Upper lobe of left lung (tissue), 6 donors: ENCODE measurements around the gene MRPS34. TPM values are rescaled to one million over a fixed set of nuclear protein-coding genes. Genes with fewer than 3 reads are reported as not detected.

ENCODE experiments used
- ATAC-seq, 2 donors: fragments of 200-7000 bp; cut with Tn5 transposase; one replicate each; pipeline ENCODE4 v1.9.1; 2022; ENCODE audit warnings: mild to moderate bottlenecking in 2 of 2, moderate library complexity in 2 of 2; ENCODE audit not compliant: low FRiP score in 2 of 2
- DNase-seq, 2 donors: peaks; one replicate each; pipeline ENCODE4 v3.0.0-alpha.2; 2019 to 2020
- H3K27ac ChIP-seq, 4 donors: fragments of 200-600 bp; sonication (generic); one replicate each; pipeline ENCODE4 v1.5.1; 2016 to 2019
- H3K27me3 ChIP-seq, 4 donors: fragments of 200-600 bp; sonication (generic); one replicate each; pipeline ENCODE4 v1.5.1; 2017 to 2019
- H3K36me3 ChIP-seq, 4 donors: fragments of 200-600 bp; sonication (generic); one replicate each; pipeline ENCODE4 v1.5.1; 2016 to 2019
- H3K4me1 ChIP-seq, 4 donors: fragments of 200-600 bp; sonication (generic); one replicate each; pipeline ENCODE4 v1.5.1; 2018 to 2019
- H3K4me3 ChIP-seq, 4 donors: fragments of 200-600 bp; sonication (generic); one replicate each; pipeline ENCODE4 v1.5.1; 2017 to 2019; ENCODE audit warnings: mild to moderate bottlenecking in 2 of 4, moderate library complexity in 1 of 4
- H3K9me3 ChIP-seq, 4 donors: fragments of 200-600 bp; sonication (generic); one replicate each; pipeline ENCODE4 v1.5.1; 2018 to 2019
- CTCF ChIP-seq, 6 experiments: fragments of 450-650 bp in 4 of 6; fragments of 200-600 bp in 2 of 6; sonication (generic) in 2 of 6; IDR thresholded peaks; one replicate each; pipeline ENCODE4 v1.5.1; 2016 to 2019; ENCODE audit warnings: antibody characterized with exemption in 6 of 6
- EP300 ChIP-seq, 4 donors: sonication (generic); formaldehyde crosslinking; IDR thresholded peaks; one replicate each; pipeline ENCODE4 v1.5.1; 2017; ENCODE audit warnings: antibody characterized with exemption in 4 of 4, control low read depth in 2 of 4
- POLR2A ChIP-seq, 4 donors: fragments of 450-650 bp; IDR thresholded peaks; one replicate each; pipeline ENCODE4 v1.5.1; 2016 to 2017; ENCODE audit warnings: antibody characterized with exemption in 4 of 4, mild to moderate bottlenecking in 2 of 4
- POLR2AphosphoS5 ChIP-seq, 2 donors: sonication (generic); formaldehyde crosslinking; IDR thresholded peaks; one replicate each; pipeline ENCODE4 v1.5.1; 2017; ENCODE audit warnings: antibody characterized with exemption in 2 of 2
- WGBS, 2 donors: methylation state at CpG; one replicate each; pipeline ENCODE4 v1.1.5; 2017 to 2018; 5-methylcytosine and 5-hydroxymethylcytosine counted together
- total RNA-seq, 6 donors: library from RNA; depleted of rRNA in 4 of 6; stranded (reverse); fragments of >200 nt in 4 of 6; gene quantifications; one replicate each; pipeline versions ENCODE4 v1.1.0 to v1.2.1, GENCODE V29; 2016 to 2021
- donor health status: DM: no; HTN: no; CAD: no; lungs with moderate emphysema.
- donor health status: DM: no; HTN: yes; CAD: no; lungs with severe emphysema.

Gene MRPS34
- total RNA-seq, 6 donors from 2014 or later, result 49.2 to 91.7 (median 69.8) TPM

- DNase-seq, result peak in 1 of 2 donors; percentile 72
- ATAC-seq, result no peak
- Histone ChIP-seq H3K27ac (no peak overlapping the region), H3K4me3 (no peak overlapping the region), H3K36me3 (peaks cover 3 to 71% (median 43%) of the 10 kb centered on the region in 4 donors), H3K4me1 (peaks cover 11 to 27% (median 11%) of the 10 kb centered on the region in 4 donors), H3K9me3 (no peaks in the 10 kb centered on the region), H3K27me3 (no peaks in the 10 kb centered on the region)
- TF ChIP-seq CTCF (IDR thresholded peaks at IDR 0.05), result no peak
- 97 to 98% methylated on average over 11 to 41 of the region's 44 CpGs for WGBS, 2 donors
Observed at GRCh38 chr16:1787322-1788094, 14.6 kb upstream of the MRPS34 start.

- Histone ChIP-seq H3K4me3 (no peak overlapping the region), H3K27me3 (no peaks in the 10 kb centered on the region), H3K36me3 (peaks cover 3 to 68% (median 40%) of the 10 kb centered on the region in 4 donors), H3K4me1 (peaks cover 11 to 28% (median 11%) of the 10 kb centered on the region in 4 donors), H3K27ac (no peak overlapping the region), H3K9me3 (no peaks in the 10 kb centered on the region)
- 91 to 100% methylated on average over 4 to 6 of the region's 6 CpGs for WGBS, 2 donors
- ATAC-seq, result no peak
- DNase-seq, result no peak
- no peak for TF ChIP-seq POLR2A (IDR thresholded peaks at IDR 0.05)
- no peak for TF ChIP-seq CTCF (IDR thresholded peaks at IDR 0.05)
- TF ChIP-seq EP300 (IDR thresholded peaks at IDR 0.05), result no peak
- no peak for TF ChIP-seq POLR2AphosphoS5 (IDR thresholded peaks at IDR 0.05)
Observed at GRCh38 chr16:1787056-1787321, 14.1 kb upstream of the MRPS34 start.

- no peaks in the 10 kb centered on the region for H3K27me3 ChIP-seq
- H3K4me1 ChIP-seq, result peaks cover 14 to 33% (median 14%) of the 10 kb centered on the region in 4 donors
- H3K27ac ChIP-seq, result no peak overlapping the region
- peak in 1 of 2 donors; percentile 82 for DNase-seq
- WGBS, 2 donors, result 90 to 93% methylated on average over 17 to 51 of the region's 51 CpGs
- peaks cover 3 to 62% (median 37%) of the 10 kb centered on the region in 4 donors for H3K36me3 ChIP-seq
- H3K4me3 ChIP-seq, result no peak overlapping the region
- no peaks in the 10 kb centered on the region for H3K9me3 ChIP-seq
- TF ChIP-seq POLR2A (IDR thresholded peaks at IDR 0.05) (no peak), CTCF (IDR thresholded peaks at IDR 0.05) (no peak), POLR2AphosphoS5 (IDR thresholded peaks at IDR 0.05) (no peak), EP300 (IDR thresholded peaks at IDR 0.05) (no peak)
- no peak for ATAC-seq
Observed at GRCh38 chr16:1786242-1787055, 13.5 kb upstream of the MRPS34 start.

- no peak overlapping the region for H3K27ac ChIP-seq
- peak in 1 of 2 donors; percentile 62 for DNase-seq
- peaks cover 3 to 56% (median 34%) of the 10 kb centered on the region in 4 donors for H3K36me3 ChIP-seq
- no peaks in the 10 kb centered on the region for H3K27me3 ChIP-seq
- no peaks in the 10 kb centered on the region for H3K9me3 ChIP-seq
- ATAC-seq, result no peak
- H3K4me1 ChIP-seq, result peaks cover 20 to 40% (median 21%) of the 10 kb centered on the region in 4 donors
- 88 to 91% methylated on average over 8 to 13 of the region's 14 CpGs for WGBS, 2 donors
- no peak overlapping the region for H3K4me3 ChIP-seq
- TF ChIP-seq POLR2A (IDR thresholded peaks at IDR 0.05) (no peak), CTCF (IDR thresholded peaks at IDR 0.05) (no peak), POLR2AphosphoS5 (IDR thresholded peaks at IDR 0.05) (no peak)
Observed at GRCh38 chr16:1785846-1786170, 12.9 kb upstream of the MRPS34 start.
